ENCODE measurements around the gene MFAP3L.
A peak's percentile ranks its signal among the peaks of the same experiment; 100 is the strongest.

The MFAP3L gene

GRCh38 chr4:170040031-170040680 is 14.0 kb upstream of the MFAP3L start:
- H3K4me1 ChIP-seq, result no peaks in the 10 kb centered on the region
- H3K27me3 ChIP-seq, result no peaks in the 10 kb centered on the region
- no peaks in the 10 kb centered on the region for H3K36me3 ChIP-seq
- no peak overlapping the region for H3K4me2 ChIP-seq
- no peak overlapping the region for H3K27ac ChIP-seq
- no peak overlapping the region for H3K4me3 ChIP-seq
- TF ChIP-seq Cebpa-rat (IDR thresholded peaks at IDR 0.05), result no peak
- H3K9ac ChIP-seq, result no peak overlapping the region
- H4K20me1 ChIP-seq, result no peaks in the 10 kb centered on the region
- H3K9me3 ChIP-seq, result no peaks in the 10 kb centered on the region

DNA sequence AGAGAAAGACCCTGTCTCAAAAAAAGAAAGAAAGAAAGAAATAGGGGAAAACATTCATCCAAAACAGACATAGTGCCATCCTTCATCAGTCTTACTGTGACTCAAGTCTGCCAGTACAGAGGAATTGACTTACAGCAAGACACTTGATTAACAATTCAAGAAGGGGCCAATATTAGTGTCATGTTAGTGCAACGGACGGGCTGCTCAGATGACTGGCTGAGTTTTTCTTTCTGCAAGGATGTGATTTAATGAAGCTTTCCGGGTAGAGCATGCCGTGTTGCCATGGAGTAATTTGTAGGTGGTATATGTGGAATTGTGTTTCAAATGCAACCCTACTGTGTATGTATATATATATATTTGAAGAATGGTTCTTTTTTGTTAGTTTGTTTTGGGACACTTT is 12.6 kb upstream of the MFAP3L start:
- TF ChIP-seq Cebpa-rat (IDR thresholded peaks at IDR 0.05), result no peak
- no peaks in the 10 kb centered on the region for H3K9me3 ChIP-seq
- H3K27ac ChIP-seq, result no peak overlapping the region
- H3K36me3 ChIP-seq, result no peaks in the 10 kb centered on the region
- no peak overlapping the region for H3K4me3 ChIP-seq
- H3K4me2 ChIP-seq, result no peak overlapping the region
- no peaks in the 10 kb centered on the region for H3K4me1 ChIP-seq
- no peak overlapping the region for H3K9ac ChIP-seq
- H4K20me1 ChIP-seq, result no peaks in the 10 kb centered on the region
- no peaks in the 10 kb centered on the region for H3K27me3 ChIP-seq

DNA sequence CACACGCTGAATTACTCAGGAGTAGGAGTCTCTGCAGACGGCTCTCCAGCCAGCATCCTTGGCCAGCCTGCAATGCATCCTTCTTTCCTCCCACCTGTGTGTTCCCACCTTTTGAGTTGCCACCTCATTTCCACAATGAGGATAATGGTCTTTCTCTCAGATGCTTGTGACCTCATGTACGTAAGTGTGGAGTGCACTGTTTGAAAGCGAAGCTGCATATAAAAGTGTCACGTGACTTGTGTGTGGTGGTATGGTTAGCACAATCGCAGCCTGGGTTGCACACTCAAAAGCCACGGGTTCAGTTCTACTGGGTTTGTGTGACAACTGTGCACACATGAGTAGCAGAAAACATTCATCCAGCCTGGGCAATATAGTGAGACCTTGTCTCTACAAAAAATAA is 12.0 kb upstream of the MFAP3L start:
- no peak overlapping the region for H3K4me2 ChIP-seq
- no peak for TF ChIP-seq Cebpa-rat (IDR thresholded peaks at IDR 0.05)

DNA sequence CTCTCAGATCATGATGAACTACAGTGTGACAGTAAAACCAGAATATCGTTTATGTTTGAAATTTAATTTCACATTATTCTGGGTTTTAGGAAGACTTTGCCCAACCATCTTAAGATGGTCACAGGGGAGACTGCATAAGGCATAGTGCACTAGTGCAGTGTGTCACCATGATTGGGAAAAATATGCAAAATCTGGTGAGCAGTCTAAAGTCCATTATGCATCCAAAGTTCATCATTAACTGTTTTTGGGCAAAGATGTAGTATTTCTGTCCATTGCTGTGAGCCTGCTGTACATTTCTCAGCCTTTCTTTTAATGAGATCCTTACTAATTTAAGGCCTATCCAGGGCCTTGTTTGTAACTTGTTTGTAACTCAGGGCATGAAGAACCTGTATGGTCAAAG is 11.3 kb upstream of the MFAP3L start:
- Histone ChIP-seq H3K9me3 (no peaks in the 10 kb centered on the region), H3K9ac (no peak overlapping the region), H3K4me2 (no peak overlapping the region), H3K27ac (no peak overlapping the region), H4K20me1 (no peaks in the 10 kb centered on the region), H3K36me3 (no peaks in the 10 kb centered on the region), H3K27me3 (no peaks in the 10 kb centered on the region), H3K4me1 (no peaks in the 10 kb centered on the region), H3K4me3 (no peak overlapping the region)
- no peak for TF ChIP-seq Cebpa-rat (IDR thresholded peaks at IDR 0.05)

More for the DNA sequence above, 12.0 kb upstream of the MFAP3L start:
- Histone ChIP-seq H3K9me3 (no peaks in the 10 kb centered on the region), H4K20me1 (no peaks in the 10 kb centered on the region), H3K27me3 (no peaks in the 10 kb centered on the region), H3K9ac (no peak overlapping the region), H3K27ac (no peak overlapping the region), H3K4me3 (no peak overlapping the region), H3K4me1 (no peaks in the 10 kb centered on the region), H3K36me3 (no peaks in the 10 kb centered on the region)

DNA sequence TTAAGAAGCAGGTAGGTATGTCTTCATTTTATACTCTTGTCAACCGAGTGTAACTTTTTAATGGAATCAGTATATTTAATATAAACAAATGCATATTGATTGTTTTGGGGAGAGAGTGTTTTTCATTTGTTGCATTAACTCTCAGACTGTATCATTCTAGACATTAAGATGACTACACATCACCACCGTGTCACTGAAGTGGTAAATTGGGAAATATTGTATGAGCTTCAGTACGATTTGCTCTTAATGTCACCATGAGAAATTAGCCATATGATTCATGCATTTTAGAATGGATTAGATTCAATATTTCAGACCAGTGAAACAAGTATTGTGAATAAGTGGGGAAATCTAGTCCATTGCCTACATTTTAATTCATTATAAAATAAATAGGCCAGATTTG is 9.7 kb upstream of the MFAP3L start:
- no peak for TF ChIP-seq Cebpa-rat (IDR thresholded peaks at IDR 0.05)
- Histone ChIP-seq H3K4me3 (no peak overlapping the region), H3K27ac (no peak overlapping the region), H3K4me2 (no peak overlapping the region), H3K9ac (no peak overlapping the region), H4K20me1 (no peaks in the 10 kb centered on the region), H3K27me3 (no peaks in the 10 kb centered on the region), H3K9me3 (no peaks in the 10 kb centered on the region), H3K4me1 (no peaks in the 10 kb centered on the region), H3K36me3 (no peaks in the 10 kb centered on the region)

GRCh38 chr4:170035231-170035630 is 9.0 kb upstream of the MFAP3L start:
- Histone ChIP-seq H3K9ac (no peak overlapping the region), H4K20me1 (no peaks in the 10 kb centered on the region), H3K4me3 (no peak overlapping the region), H3K4me2 (no peak overlapping the region), H3K9me3 (no peaks in the 10 kb centered on the region), H3K27ac (no peak overlapping the region), H3K36me3 (no peaks in the 10 kb centered on the region), H3K27me3 (no peaks in the 10 kb centered on the region), H3K4me1 (no peaks in the 10 kb centered on the region)
- no peak for TF ChIP-seq Cebpa-rat (IDR thresholded peaks at IDR 0.05)

DNA sequence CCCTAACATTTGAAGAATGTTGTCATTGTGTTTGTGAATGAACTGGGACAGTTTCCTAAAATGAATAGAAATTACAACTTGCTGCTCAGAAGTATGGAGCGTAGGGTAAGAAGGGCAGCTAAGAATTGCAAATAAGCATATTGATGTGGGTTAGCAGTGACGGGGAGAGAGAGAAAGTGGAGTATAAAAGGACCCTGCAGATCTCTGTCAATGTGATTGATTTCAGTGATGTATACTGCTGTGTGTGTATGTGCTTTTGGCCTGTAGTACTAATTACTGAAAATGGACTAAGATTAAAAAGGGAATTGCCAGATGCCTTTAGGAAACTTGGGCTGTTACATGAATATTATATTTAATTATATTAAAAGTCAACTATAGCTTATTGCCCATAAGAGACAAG is 7.8 kb upstream of the MFAP3L start:
- Histone ChIP-seq H4K20me1 (no peaks in the 10 kb centered on the region), H3K27me3 (no peaks in the 10 kb centered on the region), H3K4me3 (no peak overlapping the region), H3K36me3 (no peaks in the 10 kb centered on the region), H3K4me1 (no peaks in the 10 kb centered on the region), H3K27ac (no peak overlapping the region), H3K9ac (no peak overlapping the region), H3K4me2 (no peak overlapping the region), H3K9me3 (no peaks in the 10 kb centered on the region)
- no peak for TF ChIP-seq Cebpa-rat (IDR thresholded peaks at IDR 0.05)

- Histone ChIP-seq H3K27ac (no peak overlapping the region), H3K9me3 (peaks cover 6% of the 10 kb centered on the region; the same call in 1 of the 2 replicates), H3K9ac (no peak overlapping the region), H3K4me2 (no peak overlapping the region), H3K27me3 (peaks cover 7% of the 10 kb centered on the region), H4K20me1 (no peaks in the 10 kb centered on the region), H3K4me3 (no peak overlapping the region), H3K36me3 (no peaks in the 10 kb centered on the region), H3K4me1 (peaks cover 5% of the 10 kb centered on the region)
- no peak for TF ChIP-seq Cebpa-rat (IDR thresholded peaks at IDR 0.05)
Observed at GRCh38 chr4:170030121-170030520, 3.9 kb upstream of the MFAP3L start.

GRCh38 chr4:170027181-170027829 is 1.1 kb upstream of the MFAP3L start:
- H3K27me3 ChIP-seq, result peaks cover 7% of the 10 kb centered on the region
- H3K36me3 ChIP-seq, result no peaks in the 10 kb centered on the region
- H4K20me1 ChIP-seq, result no peaks in the 10 kb centered on the region
- H3K27ac ChIP-seq, result peak overlapping the region; percentile 82
- peaks cover 5% of the 10 kb centered on the region for H3K4me1 ChIP-seq
- H3K4me2 ChIP-seq, result peak overlapping the region; percentile 92
- no peak for TF ChIP-seq Cebpa-rat (IDR thresholded peaks at IDR 0.05)
- peak overlapping the region; percentile 76 for H3K9ac ChIP-seq
- H3K9me3 ChIP-seq, result peaks cover 6% of the 10 kb centered on the region; the same call in 1 of the 2 replicates
- peak overlapping the region; percentile 88 for H3K4me3 ChIP-seq

DNA sequence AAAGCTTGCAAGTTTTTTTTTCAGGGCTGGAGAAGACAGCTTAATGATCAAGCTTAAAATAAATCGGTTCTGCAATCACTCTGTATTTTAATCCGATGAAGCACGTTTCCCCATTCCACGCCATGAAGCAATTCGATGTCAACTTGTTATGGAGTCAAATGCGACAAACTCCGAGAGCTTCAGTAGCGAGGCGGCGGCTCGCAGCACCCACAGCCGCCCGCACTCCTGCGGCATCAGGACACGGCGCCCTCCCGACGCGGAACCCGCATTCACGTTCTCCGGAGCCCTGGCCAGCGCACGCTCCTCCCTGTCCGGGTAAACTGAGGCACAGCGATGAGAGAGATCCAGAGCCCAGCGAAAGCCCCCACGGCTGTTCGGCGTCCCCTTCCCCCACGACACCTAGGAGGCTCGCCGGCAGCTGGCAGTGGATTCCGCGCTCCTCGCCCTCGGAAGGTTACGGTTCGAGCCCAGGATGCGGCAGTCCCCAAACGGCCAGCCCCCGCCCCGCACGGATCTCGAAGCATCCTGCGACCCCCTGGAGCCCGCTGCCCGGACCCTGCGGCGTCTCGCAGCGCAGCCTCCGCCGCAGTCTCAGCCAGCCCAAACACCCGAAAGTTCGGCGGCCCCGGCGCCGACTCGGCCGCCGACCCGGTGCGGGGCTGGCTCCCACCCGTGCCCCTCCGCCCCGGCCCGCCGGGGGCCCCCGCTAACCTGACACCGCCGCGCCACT is 507 bp downstream of the MFAP3L start:
- H3K27ac ChIP-seq, result no peak overlapping the region; the same call in 1 of the 2 replicates
- H4K20me1 ChIP-seq, result no peaks in the 10 kb centered on the region
- peaks cover 7% of the 10 kb centered on the region for H3K27me3 ChIP-seq
- H3K36me3 ChIP-seq, result no peaks in the 10 kb centered on the region
- peak overlapping the region; percentile 88 for H3K4me3 ChIP-seq
- peak overlapping the region; percentile 88 for H3K9ac ChIP-seq
- TF ChIP-seq Cebpa-rat (IDR thresholded peaks at IDR 0.05), result no peak
- peaks cover 5% of the 10 kb centered on the region for H3K4me1 ChIP-seq
- peaks cover 6% of the 10 kb centered on the region; the same call in 1 of the 2 replicates for H3K9me3 ChIP-seq
- H3K4me2 ChIP-seq, result peak overlapping the region; percentile 92

Measured in BLaER1 (cell line).